ENCODE results near the gene ANXA2.
A peak's percentile ranks its signal among the peaks of the same experiment; 100 is the strongest.
"Not testable (repeated sequence)": the region's sequence is repeated elsewhere in the genome, so short reads cannot be mapped to it uniquely, and the experiment has no call there.

ANXA2 gene

DNA sequence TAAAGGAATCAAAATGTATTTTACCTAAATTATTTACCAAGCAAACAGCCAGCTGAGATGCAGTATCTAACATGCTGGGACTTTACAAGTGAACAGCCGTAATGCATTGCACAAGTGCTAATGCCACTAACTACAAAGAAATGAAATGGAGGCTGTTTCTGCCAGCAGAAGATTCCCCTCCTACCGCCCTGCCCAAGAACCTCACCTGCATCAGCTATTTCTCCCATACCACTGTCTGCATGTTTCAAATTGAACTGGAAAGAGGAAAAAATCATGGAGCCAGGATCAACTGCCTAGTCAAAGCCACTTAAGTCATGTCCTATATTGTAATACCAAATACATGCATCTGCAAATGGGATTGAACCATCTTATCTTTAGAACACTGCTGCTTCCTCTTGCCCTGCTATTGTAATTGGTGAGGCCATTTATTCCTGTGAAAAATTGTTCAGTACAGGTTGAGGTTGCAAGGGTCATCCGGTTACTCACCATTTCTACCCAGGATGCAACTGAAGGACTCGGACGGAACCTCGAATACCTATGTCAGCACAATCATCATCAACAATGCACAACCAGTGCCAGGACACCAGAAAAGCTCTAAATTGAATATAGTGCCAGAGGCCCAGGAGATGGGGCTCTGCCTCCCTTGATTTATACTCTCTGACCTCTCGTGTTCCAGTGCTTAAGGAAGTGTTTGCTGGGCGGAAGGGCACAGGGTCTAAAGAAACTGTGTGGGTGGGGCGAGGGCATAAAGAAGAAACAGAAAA, 27.5 kb downstream of the ANXA2 start:
- no peak for ATAC-seq
- DNase-seq = no peak

- ATAC-seq = no peak
- no peak for DNase-seq
Observed at GRCh38 chr15:60369696-60370095, 28.1 kb downstream of the ANXA2 start.

GRCh38 chr15:60364612-60364924, 33.2 kb downstream of the ANXA2 start:
- no peak for ATAC-seq
- no peak for DNase-seq

DNA sequence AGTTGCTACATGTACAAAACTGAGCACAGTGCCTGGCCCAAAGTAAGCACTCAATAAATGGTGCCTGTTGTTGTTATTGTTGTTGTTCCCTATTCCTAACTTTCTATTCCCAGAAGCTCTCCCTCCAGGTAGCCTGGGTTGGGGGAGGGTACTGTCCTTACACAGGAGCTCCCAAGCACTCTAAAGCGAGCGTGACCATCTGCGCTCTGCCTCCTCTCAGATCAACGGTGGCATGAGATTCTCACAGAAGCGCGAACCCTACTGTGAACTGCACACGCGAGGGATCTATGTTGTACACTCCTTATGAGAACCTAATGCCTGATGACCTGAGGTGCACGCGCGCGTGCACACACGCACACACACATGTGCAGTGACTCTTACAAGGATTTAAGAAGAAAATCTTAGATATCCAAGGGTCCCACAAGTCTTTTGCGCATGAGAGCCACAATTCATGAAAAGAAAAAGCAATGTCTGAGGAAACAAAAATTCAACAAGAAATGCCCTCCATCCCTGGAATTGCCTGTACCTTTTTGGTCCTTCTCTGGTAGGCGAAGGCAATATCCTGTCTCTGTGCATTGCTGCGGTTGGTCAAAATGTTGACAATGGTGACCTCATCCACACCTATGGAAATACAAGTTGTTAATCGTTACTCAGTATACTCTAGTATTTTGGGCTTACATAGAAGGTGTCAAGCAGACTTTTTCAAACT, 33.7 kb downstream of the ANXA2 start:
- DNase-seq = no peak
- no peak for ATAC-seq

GRCh38 chr15:60363087-60363549, 34.7 kb downstream of the ANXA2 start:
- no peak for ATAC-seq
- DNase-seq = no peak

DNA sequence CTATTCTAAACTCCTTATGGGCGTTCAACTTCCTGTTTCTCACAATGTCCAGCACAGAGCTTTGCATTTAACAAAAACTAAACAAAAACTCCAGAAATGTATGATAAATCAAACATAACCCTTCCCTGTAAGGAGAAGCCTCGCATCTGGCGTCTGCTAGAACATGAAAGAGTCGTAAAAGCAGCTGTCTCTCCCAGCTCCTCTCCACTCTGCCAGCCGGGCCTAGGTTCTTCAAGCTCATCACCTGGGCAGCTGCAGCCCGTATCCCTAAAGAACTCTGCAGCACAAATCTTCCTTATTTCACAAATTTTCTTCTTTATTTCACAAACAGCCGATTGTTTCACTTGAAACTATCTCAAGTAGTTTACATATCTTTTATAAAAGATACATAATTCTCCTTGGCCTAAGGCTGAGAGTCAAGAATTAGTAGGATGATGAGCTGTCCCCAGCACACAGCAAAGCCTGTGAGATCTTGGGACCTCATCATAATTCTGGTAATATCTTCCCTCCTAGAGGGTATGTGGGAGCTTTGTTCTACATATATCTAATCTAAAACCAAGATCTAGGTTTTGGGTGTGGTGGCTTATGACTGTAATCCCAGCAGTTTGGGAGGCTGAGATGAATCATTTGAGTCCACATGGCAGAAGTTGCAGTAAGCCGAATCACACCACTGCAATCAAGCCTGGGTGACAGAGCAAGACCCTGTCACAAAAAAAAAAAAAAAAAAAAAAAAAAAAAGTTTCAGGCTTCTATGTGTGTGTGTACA, 35.3 kb downstream of the ANXA2 start:
- peak; percentile 100 for ATAC-seq
- DNase-seq = peak; percentile 34

DNA sequence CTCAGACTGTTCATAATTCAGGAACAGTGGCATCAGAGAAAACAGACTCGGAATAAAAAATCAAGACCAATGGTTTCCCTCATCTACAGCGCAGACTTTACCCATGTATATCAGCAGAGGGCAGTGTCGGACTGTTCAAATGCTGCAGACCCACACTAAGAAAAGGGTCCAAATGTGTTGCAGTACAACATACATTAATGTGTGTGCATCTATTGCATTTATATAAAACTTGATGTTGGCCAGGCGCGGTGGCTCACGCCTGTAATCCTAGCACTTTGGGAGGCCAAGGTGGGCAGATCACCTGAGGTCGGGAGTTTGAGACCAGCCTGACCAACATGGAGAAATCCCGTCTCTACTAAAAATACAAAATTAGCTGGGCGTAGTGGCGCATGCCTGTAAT, 38.0 kb downstream of the ANXA2 start:
- peak; percentile 33 for DNase-seq
- not testable (repeated sequence) for ATAC-seq

- ATAC-seq = no peak
- no peak for DNase-seq
Observed at GRCh38 chr15:60358935-60359682, 38.7 kb downstream of the ANXA2 start.

DNA sequence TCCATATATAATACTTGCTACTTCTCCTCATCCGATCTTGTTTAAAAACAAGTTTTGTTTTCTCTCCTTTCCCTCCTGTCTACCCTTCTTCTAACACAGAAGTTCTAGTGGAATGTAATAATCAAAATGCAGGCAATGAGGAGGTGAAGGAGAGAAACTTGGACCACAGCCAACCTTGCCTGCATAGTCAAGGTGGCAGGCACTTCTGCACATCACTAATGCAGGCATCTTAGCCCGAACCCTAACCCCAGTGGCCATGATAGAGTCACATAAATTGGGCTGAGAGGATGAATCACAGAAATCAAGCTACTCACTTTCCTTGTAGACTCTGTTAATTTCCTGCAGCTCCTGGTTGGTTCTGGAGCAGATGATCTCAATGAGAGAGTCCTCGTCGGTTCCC, 41.0 kb downstream of the ANXA2 start:
- DNase-seq (no peak), ATAC-seq (no peak)

GRCh38 chr15:60355148-60355857, 42.5 kb downstream of the ANXA2 start:
- DNase-seq (no peak), ATAC-seq (no peak)

- DNase-seq (no peak), ATAC-seq (no peak)
Observed at GRCh38 chr15:60353245-60353920, 44.4 kb downstream of the ANXA2 start.

DNA sequence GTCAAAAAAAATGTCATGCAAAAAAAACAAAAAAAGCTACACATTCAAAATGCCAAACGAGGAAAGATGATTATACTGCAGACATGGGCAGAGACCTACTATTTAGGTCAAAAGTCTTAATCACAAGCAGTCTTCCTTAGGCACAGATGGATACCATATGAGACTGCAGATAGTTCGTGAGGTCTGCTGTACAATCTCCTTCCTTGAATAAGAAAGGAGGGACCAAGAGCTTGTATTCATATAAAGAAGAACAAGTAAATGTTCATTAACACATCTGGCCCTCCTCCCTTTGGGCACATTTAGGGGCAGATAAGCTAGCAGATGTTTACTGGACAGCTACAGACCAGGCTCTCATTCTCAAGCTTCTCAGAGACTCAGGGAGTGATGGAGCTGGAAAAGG, 45.3 kb downstream of the ANXA2 start:
- DNase-seq (no peak), ATAC-seq (no peak)

- DNase-seq = no peak
- no peak for ATAC-seq
Observed at GRCh38 chr15:60351066-60351465, 46.7 kb downstream of the ANXA2 start.

- ATAC-seq (no peak), DNase-seq (no peak)
Observed at GRCh38 chr15:60350108-60350507, 47.7 kb downstream of the ANXA2 start.

GRCh38 chr15:60349589-60349988, 48.2 kb downstream of the ANXA2 start:
- DNase-seq = no peak
- ATAC-seq = no peak

DNA sequence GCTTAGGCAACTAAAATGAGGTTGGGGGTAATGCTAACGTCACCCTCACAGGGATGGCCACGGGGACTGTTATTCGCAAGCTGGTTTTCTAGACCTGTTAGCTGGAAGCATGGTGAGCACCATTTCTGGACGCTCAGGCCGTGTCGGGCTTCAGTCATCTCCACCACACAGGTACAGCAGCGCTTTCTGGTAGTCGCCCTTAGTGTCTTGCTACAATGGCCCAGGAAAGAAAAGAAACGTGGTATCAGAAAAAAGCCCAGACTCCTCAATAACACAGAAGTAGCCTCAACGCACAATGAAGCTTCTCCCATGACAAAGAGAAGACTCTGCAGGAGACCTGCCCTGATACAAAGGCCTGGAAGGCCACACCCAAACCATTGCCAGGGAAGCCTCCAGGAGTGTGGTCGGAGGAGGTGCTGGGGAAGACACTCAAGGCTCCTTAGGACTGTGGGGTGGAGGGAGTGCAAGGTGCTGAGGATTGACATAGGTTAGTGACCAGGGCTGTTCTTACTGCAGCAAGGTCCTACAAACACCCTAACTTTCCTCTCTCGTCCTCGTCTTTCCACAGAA, 50.2 kb downstream of the ANXA2 start:
- DNase-seq (no peak), ATAC-seq (no peak)

DNA sequence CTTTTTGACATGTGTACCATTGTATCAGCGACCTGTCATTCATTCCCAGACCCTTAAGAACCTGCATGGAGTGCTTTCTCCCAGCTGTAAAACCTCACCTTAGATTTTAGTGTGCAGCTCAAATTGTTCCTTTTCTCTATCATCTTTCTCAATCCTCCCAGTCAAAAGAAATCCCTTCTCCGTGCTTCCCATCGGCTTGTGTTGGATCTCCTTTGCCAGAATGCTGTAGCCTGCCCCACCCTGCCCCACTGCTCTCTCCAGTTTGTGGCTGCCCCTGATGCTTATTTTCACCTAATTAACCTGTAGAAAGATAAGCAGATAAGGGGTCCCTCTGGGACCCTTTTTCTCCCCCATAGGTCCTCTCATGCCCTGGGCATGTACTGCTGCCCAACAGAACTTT, 51.1 kb downstream of the ANXA2 start:
- DNase-seq (no peak), ATAC-seq (no peak)

DNA sequence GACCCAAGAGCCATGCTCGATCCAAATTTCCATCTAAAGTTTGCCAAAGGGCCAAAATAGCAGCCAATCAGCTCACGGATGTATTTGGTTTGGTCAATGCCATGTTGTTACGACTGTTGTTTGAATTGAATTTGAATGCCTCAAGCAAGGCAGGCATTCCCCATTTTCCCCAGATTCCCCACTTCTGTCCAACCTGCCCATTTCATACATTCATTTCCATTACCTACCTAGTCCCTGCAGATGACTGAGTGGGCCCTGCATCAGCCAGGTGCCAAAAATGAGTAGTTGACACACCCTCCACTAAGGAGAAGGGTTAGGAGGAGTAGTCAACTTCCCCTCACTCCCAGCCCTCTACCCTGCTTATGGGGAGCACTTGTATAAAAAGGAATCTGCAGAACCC, 51.7 kb downstream of the ANXA2 start:
- ATAC-seq (no peak), DNase-seq (no peak)

- ATAC-seq (no peak), DNase-seq (no peak)
Observed at GRCh38 chr15:60345598-60345997, 52.2 kb downstream of the ANXA2 start.

DNA sequence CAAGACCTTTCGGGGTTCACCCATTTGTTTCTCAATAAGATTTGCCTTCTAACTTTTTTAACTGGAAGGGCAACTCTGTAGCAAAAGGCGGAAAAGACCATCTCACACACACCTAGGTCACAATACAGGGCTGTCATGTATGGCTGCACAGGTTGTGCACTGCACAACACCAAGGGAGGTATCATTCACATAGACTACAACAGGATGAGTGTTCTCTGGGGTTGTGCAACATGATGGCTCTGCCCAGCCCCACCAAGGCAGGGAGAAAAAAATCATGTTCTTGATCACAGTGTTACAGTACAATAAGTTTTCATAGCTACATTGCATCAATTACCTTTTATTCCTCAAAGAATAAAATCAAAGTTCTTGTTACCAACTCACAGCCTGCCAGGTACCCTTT, 52.8 kb downstream of the ANXA2 start:
- no peak for DNase-seq
- no peak for ATAC-seq

GRCh38 chr15:60344461-60344860, 53.3 kb downstream of the ANXA2 start:
- ATAC-seq (no peak), DNase-seq (no peak)
